NK-92 treated with Interleukin-12 subunit alpha and Interleukin-12 subunit beta, amount 100 ng/mL, for 24 hours (cell line): Measurements from ENCODE around the gene NTN5.
"Not testable (repeated sequence)": the region's sequence is repeated elsewhere in the genome, so short reads cannot be mapped to it uniquely, and the experiment has no call there.

ENCODE experiments used
- DNase-seq: peaks from one replicate; lab custom pipeline; 2025; lab: John Stamatoyannopoulos, UW

NTN5 gene, protein sequence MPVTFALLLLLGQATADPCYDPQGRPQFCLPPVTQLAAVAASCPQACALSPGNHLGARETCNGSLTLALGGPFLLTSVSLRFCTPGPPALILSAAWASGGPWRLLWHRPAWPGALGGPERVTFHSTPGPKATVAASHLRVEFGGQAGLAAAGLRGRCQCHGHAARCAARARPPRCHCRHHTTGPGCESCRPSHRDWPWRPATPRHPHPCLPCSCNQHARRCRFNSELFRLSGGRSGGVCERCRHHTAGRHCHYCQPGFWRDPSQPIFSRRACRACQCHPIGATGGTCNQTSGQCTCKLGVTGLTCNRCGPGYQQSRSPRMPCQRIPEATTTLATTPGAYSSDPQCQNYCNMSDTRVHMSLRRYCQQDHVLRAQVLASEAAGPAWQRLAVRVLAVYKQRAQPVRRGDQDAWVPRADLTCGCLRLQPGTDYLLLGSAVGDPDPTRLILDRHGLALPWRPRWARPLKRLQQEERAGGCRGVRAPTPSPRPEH

DNA sequence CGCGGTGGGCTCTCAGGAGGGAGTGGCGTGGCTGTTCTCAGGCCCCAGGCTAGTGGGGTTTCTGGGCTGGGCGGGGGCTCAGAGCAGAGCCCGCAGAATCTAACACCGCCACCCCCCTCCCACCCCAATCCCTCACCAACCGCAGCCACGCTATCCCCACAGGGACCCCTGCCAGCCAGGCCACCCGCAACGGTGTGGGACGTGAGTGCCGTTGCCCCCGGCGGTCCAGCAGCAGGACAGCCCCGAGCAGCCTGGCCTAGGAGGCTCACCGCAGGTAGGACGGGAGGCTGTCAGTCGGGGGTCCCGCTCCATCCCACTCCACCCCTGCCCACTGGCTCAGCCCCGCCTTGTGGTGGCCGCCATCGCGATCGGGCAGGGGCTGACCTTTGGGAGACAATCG lies at the start of gene NTN5:
Gene NTN5, minus strand, starts transcription at position 24 of the 400 bp plus-strand sequence. CDS start 2,031 bp downstream, outside the sequence.
- no peak for DNase-seq

DNA sequence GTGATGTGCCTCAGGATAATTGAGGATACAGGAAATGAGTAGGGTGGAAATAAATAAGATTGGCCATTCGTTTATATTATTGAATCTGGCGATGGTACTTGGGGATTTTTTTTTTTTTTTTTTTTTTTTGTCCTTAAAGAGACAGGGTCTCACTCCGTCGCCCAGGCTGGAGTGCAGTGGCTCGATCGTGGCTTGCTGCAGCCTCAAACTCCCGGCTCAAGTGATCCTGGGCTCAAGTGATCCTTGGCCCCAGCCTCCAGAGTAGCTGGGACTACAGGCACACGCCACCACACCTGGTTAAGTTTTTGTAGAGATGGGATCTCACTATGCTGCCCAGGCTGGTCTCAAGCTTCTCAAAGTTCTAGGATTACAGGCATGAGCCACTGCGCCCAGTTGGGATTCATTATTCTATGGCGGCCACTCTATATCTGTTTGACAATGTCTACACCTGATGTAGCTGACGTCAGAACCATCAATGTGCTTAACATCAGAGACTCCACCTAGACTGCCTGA lies 49.4 kb upstream of the NTN5 start:
- no peak for DNase-seq

DNA sequence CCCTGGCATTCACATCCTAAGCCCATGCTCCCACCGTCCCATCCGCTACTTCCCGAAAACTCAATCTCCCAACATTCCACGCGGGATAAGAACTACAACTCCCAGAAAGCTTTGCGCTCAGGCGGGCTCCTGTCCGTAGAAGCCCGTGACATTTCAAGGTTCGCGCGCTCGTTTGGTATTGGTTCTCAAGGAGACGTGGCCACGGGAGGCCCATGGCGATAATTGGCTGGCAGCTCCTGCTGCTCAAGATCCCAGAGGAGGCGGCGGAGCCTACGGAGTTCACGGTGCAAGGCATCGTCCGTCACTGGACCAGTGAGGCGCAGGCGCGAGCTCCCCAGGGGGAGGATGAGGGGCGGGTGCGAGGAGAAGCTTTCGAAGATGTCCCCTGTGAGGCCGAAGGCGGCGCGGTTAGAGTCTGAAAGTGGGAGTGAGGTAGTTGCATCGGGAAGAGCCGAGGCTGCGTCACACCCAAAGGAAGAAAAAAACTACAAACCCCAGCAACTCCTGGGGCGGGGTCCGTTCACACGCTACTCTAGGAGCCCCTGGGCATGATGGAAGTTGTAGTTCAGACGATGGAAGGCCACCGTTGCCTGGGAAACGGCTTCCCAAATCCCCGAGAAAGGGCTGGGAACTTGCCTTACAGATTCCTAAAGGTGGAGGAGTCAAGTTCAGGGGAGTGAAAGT lies 47.9 kb upstream of the NTN5 start:
- peak; percentile 96 for DNase-seq

- DNase-seq: no peak
These were observed 47.4 kb upstream of the NTN5 start for GRCh38 chr19:48720251-48720612.

- no peak for DNase-seq
These were observed 46.7 kb upstream of the NTN5 start, which contains the start of gene MAMSTR for GRCh38 chr19:48719263-48720171. Gene MAMSTR (minus strand): TSS chr19:48719725. CDS start chr19:48719031, 694 bp downstream.

DNA sequence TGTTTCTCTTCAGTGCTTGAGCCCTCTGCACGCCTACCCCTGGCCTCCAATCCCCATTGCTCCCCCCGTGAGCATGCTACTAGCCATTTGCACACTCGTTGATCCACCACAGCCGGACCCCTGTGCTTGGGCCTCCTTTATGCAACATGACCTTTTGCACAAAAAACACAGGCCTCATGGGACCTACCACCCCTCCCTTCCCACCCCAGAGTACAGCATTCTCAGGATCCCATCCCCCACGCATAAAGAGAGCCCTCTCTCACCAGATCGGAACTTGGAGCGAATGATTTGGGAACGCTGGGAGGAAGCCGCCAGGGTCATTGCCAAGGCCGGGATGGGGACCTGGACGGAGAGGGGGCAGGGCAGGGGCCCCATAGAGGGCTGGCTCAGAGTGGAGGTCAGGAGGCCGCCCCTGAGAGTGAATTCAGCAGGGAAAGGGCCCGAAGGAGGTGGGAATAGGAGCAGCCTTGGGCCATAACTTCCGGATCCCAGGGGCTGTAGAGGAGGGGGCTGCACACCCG lies 46.0 kb upstream of the NTN5 start:
- DNase-seq: no peak

DNA sequence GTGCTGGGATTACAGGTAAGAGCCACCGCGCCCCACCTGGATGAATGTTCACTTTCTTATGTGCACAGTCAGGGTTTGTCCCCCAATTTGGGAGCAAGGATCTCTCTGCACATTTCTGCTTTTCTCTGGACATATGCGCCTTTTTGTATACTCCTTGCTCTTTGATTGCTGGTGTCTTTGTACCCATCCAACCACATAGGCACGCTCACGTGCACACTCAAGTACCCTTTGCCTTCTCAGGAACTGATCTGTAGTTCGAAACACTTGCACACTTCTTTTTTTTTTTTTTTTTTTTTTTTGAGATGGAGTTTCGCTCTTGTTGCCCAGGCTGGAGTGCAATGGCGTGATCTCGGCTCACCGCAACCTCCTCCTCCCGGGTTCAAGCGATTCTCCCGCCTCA lies 45.3 kb upstream of the NTN5 start:
- DNase-seq: not testable (repeated sequence)

GRCh38 chr19:48716562-48717291 lies 43.9 kb upstream of the NTN5 start:
- no peak for DNase-seq

GRCh38 chr19:48715681-48716171 lies 42.9 kb upstream of the NTN5 start:
- DNase-seq: no peak

- DNase-seq: no peak
These were observed 42.2 kb upstream of the NTN5 start for GRCh38 chr19:48714759-48715675.

GRCh38 chr19:48713864-48714755 lies 41.3 kb upstream of the NTN5 start:
- peak; percentile 96 for DNase-seq

DNA sequence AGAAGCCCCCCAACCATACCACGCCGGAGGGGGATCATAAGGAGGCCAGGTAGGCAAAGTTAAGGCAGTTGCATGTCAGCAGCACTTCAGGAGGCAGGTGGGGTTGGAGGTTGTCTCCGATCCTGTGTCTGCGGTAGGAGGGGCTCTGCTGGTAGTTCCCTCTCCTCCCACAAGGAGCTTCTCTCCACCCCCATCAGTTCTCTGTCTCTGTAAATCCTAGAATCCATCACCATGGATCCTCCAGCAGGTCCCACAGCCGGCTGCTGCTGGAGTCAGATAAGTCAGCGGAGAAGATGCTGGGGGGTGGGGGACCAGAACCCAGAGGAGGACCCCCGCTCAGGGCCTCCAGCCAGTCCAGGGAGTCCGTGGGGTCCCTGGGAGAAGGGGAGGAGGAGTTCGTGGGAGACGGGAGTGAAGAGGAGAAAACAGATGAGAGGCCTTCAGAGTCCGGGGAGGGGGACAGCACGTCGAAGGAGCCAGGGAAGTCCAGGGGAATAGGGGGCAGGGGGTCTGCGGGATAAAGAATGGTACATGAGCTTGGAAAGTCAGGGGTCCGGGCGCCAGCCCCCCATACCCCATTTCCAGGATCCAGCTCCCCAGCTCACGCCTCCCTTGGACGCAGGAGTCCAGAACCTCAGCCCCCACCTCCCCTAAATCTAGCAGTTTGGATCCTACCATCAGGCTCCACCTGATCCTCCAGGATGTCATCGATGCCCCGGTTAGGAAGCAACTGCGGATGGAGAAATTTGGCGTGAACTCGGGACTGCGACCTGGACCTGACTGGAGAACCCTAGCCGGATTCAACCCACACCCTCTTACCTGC lies 40.4 kb upstream of the NTN5 start:
- DNase-seq: no peak

GRCh38 chr19:48711106-48711662 lies 38.4 kb upstream of the NTN5 start:
- no peak for DNase-seq

GRCh38 chr19:48708471-48708870 lies 35.7 kb upstream of the NTN5 start:
- no peak for DNase-seq

- DNase-seq: no peak
These were observed 32.6 kb upstream of the NTN5 start for GRCh38 chr19:48705431-48705830.

GRCh38 chr19:48703316-48703715 lies 30.5 kb upstream of the NTN5 start:
- DNase-seq: no peak

DNA sequence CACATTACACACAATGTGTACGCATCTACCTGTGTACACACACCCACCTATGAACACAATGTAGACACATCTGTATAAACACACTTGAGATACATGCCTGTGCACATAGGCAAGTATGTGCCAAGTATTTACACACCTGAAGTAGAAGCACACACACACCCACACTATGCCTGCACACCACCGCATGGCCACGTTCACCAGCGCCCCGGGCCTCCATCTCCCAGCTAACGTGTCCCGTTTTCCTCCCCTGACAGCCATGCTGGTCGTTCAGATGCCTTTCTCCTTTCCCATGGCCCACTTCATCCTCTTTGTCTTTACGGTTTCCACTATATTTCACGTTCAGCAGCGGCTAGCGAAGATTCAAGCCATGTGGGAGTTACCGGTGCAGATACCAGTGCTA lies 29.9 kb upstream of the NTN5 start:
- no peak for DNase-seq
